H1 (cell line): ENCODE measurements around the gene HYCC1. TPM values are rescaled to one million over a fixed set of nuclear protein-coding genes. Genes with fewer than 3 reads are reported as not detected.
"Not testable (repeated sequence)": the region's sequence is repeated elsewhere in the genome, so short reads cannot be mapped to it uniquely, and the experiment has no call there.

Experiments
- CTCF ChIA-PET: fragments of 300-600 bp; sonication (Branson Sonifier 250); formaldehyde crosslinking; loops from one replicate; lab custom pipeline; 2021; ENCODE audit not compliant: partially characterized antibody; lab: Charles Lee
- POLR2A ChIA-PET: fragments of 300-600 bp; sonication (Branson Sonifier 250); formaldehyde crosslinking; loops from one replicate; lab custom pipeline; 2021; ENCODE audit warnings: inconsistent platforms; ENCODE audit not compliant: partially characterized antibody; lab: Charles Lee
- DNase-seq, 2 experiments: peaks; one replicate each; pipeline versions ENCODE4 v3.0.0 to v3.0.0-alpha.2; 2010 to 2022; ENCODE audit warnings: low spot score in 2 of 2, low read depth in 1 of 2, mixed read lengths in 1 of 2
- FAIRE-seq: peaks from 2 replicates; lab custom pipeline; 2011; peaks lifted over from hg19 to GRCh38; lab: Jason Lieb, UNC
- H2AFZ ChIP-seq: 2 replicates; pipeline ENCODE4 v1.8.1; 2012; ENCODE audit warnings: low read length, inconsistent platforms
- H2AK5ac ChIP-seq: 2 replicates; pipeline ENCODE4 v1.6.1; 2013; ENCODE audit warnings: low read depth, low read length
- H2BK120ac ChIP-seq: replicated peaks from 2 replicates; pipeline ENCODE3; 2013; ENCODE audit warnings: low read depth, low read length, inconsistent platforms
- H2BK12ac ChIP-seq: 2 replicates; pipeline ENCODE4 v1.6.1; 2013; ENCODE audit warnings: low read depth, low read length
- H2BK15ac ChIP-seq: 2 replicates; pipeline ENCODE4 v1.6.1; 2013; ENCODE audit warnings: low read length
- H2BK20ac ChIP-seq: 2 replicates; pipeline ENCODE4 v1.6.1; 2013; ENCODE audit warnings: low read length
- H2BK5ac ChIP-seq: 2 replicates; pipeline ENCODE4 v1.6.1; 2013; ENCODE audit warnings: low read depth, low read length
- H3K14ac ChIP-seq: 2 replicates; pipeline ENCODE4 v1.6.1; 2013; ENCODE audit warnings: inconsistent platforms; ENCODE audit not compliant: insufficient read length
- H3K18ac ChIP-seq: 2 replicates; pipeline ENCODE4 v1.6.1; 2013; ENCODE audit warnings: low read length; ENCODE audit errors: extremely low read depth
- H3K23ac ChIP-seq: 2 replicates; pipeline ENCODE4 v1.6.1; 2013; ENCODE audit warnings: inconsistent platforms; ENCODE audit not compliant: insufficient read length
- H3K23me2 ChIP-seq: 2 replicates; pipeline ENCODE4 v1.6.1; 2013; ENCODE audit warnings: low read depth, low read length
- H3K27ac ChIP-seq: 2 replicates; pipeline ENCODE4 v1.6.1; 2011; ENCODE audit warnings: low read depth, low read length, inconsistent platforms
- H3K27me3 ChIP-seq, 4 experiments: replicated peaks in 1 of 4; 1 replicate in 1 of 4; 2 replicates in 3 of 4; pipeline versions ENCODE4 v1.6.1 to v1.8.1; 2011 to 2013; ENCODE audit warnings: low read length in 3 of 4, mild to moderate bottlenecking in 3 of 4, inconsistent platforms in 2 of 4, mixed read lengths in 2 of 4, moderate library complexity in 1 of 4; ENCODE audit not compliant: control insufficient read depth in 3 of 4, insufficient read depth in 3 of 4; ENCODE audit errors: extremely low read depth in 1 of 4
- H3K36me3 ChIP-seq, 4 experiments: 2 replicates each; pipeline versions ENCODE4 v1.6.1 to v1.8.1; 2011 to 2013; ENCODE audit warnings: mild to moderate bottlenecking in 4 of 4, low read length in 3 of 4, moderate library complexity in 2 of 4, control low read depth in 1 of 4, inconsistent platforms in 1 of 4; ENCODE audit not compliant: insufficient read depth in 4 of 4, control insufficient read depth in 2 of 4
- H3K4ac ChIP-seq: replicated peaks from 2 replicates; pipeline ENCODE3; 2013; ENCODE audit warnings: low read length, low read depth, mixed read lengths, inconsistent platforms; ENCODE audit not compliant: insufficient read length
- H3K4me1 ChIP-seq, 4 experiments: replicated peaks in 1 of 4; 1 replicate in 1 of 4; 2 replicates in 3 of 4; pipeline versions ENCODE4 v1.6.1 to v1.8.1; 2011 to 2013; ENCODE audit warnings: low read length in 3 of 4, inconsistent platforms in 2 of 4, mixed read lengths in 1 of 4; ENCODE audit not compliant: insufficient read depth in 4 of 4, control insufficient read depth in 3 of 4
- H3K4me2 ChIP-seq, 2 experiments: 2 replicates each; pipeline versions ENCODE4 v1.6.1 to v1.8.1; 2011 to 2013; ENCODE audit warnings: low read depth in 2 of 2, low read length in 2 of 2, control low read depth in 1 of 2, inconsistent platforms in 1 of 2, mild to moderate bottlenecking in 1 of 2; ENCODE audit not compliant: insufficient read depth in 1 of 2
- H3K4me3 ChIP-seq, 4 experiments: fragments of 200-600, 300-600 bp in 1 of 4; sonication (generic), shearing (Covaris generic), sonication (Bioruptor Twin) in 1 of 4; 2 replicates each; pipeline versions ENCODE4 v1.5.1 to v1.8.1; 2011 to 2016; ENCODE audit warnings: low read length in 4 of 4, low read depth in 3 of 4, control low read depth in 2 of 4, inconsistent platforms in 2 of 4, mild to moderate bottlenecking in 2 of 4, mixed read lengths in 1 of 4, moderate library complexity in 1 of 4; ENCODE audit not compliant: insufficient read depth in 2 of 4; ENCODE audit errors: extremely low read depth in 1 of 4
- H3K56ac ChIP-seq: replicated peaks from 2 replicates; pipeline ENCODE3; 2013; ENCODE audit warnings: low read depth, mild to moderate bottlenecking, mixed read lengths, low read length, inconsistent platforms; ENCODE audit not compliant: insufficient read length
- H3K79me1 ChIP-seq: 2 replicates; pipeline ENCODE4 v1.6.1; 2013; ENCODE audit warnings: low read depth, low read length, control low read depth
- H3K79me2 ChIP-seq, 2 experiments: 2 replicates each; pipeline versions ENCODE4 v1.6.1 to v1.8.1; 2012 to 2013; ENCODE audit warnings: low read length in 2 of 2, mild to moderate bottlenecking in 2 of 2, inconsistent platforms in 1 of 2; ENCODE audit not compliant: insufficient read depth in 2 of 2, control insufficient read depth in 1 of 2
- H3K9ac ChIP-seq, 4 experiments: replicated peaks in 1 of 4; 1 replicate in 1 of 4; 2 replicates in 3 of 4; pipeline versions ENCODE4 v1.6.1 to v1.8.1; 2011 to 2013; ENCODE audit warnings: low read depth in 3 of 4, low read length in 3 of 4, control low read depth in 2 of 4, mild to moderate bottlenecking in 2 of 4, moderate library complexity in 2 of 4, inconsistent platforms in 1 of 4; ENCODE audit errors: extremely low read depth in 1 of 4
- H3K9me3 ChIP-seq, 2 experiments: 2 replicates each; pipeline versions ENCODE4 v1.6.1 to v1.8.1; 2012 to 2013; ENCODE audit warnings: mild to moderate bottlenecking in 2 of 2, moderate library complexity in 2 of 2, control low read depth in 1 of 2, inconsistent platforms in 1 of 2, low read depth in 1 of 2, low read length in 1 of 2, mixed read lengths in 1 of 2; ENCODE audit not compliant: insufficient read depth in 2 of 2
- H4K20me1 ChIP-seq, 2 experiments: replicated peaks in 1 of 2; 2 replicates each; pipeline versions ENCODE3 to v1.8.1; 2011 to 2013; ENCODE audit warnings: inconsistent platforms in 2 of 2, low read length in 2 of 2, mild to moderate bottlenecking in 1 of 2; ENCODE audit not compliant: insufficient read depth in 2 of 2, control insufficient read depth in 1 of 2
- H4K5ac ChIP-seq: 2 replicates; pipeline ENCODE4 v1.6.1; 2013; ENCODE audit warnings: low read length, low read depth, mixed read lengths, inconsistent platforms; ENCODE audit not compliant: insufficient read length
- H4K8ac ChIP-seq: 2 replicates; pipeline ENCODE4 v1.8.0; 2013; ENCODE audit warnings: mild to moderate bottlenecking, moderate library complexity, low read length, inconsistent platforms; ENCODE audit not compliant: insufficient read depth; ENCODE audit errors: extremely low read depth
- H4K91ac ChIP-seq: replicated peaks from 2 replicates; pipeline ENCODE3; 2013; ENCODE audit warnings: low read length, mixed read lengths, inconsistent platforms; ENCODE audit not compliant: insufficient read length
- WGBS, 2 experiments: shearing (Covaris generic) in 1 of 2; methylation state at CpG; one replicate each; pipeline versions ENCODE4 v1.1.6 to v1.1.7; 2013 to 2015; ENCODE audit warnings: low lambda C conversion rate in 2 of 2, mixed read lengths in 2 of 2, inconsistent platforms in 1 of 2, low coverage in 1 of 2, missing lambda C conversion rate in 1 of 2; ENCODE audit not compliant: insufficient replicate concordance in 2 of 2, insufficient coverage in 1 of 2, insufficient read length in 1 of 2; ENCODE audit errors: extremely low coverage in 1 of 2, missing lambda C conversion rate in 1 of 2; 5-methylcytosine and 5-hydroxymethylcytosine counted together
- polyA plus RNA-seq, 7 experiments: library from polyadenylated mRNA; depleted of rRNA in 3 of 7; stranded (reverse) in 5 of 7; unstranded in 2 of 7; fragments of >200 nt in 5 of 7; fragments of 200-250 nt in 2 of 7; gene quantifications; 1 replicate in 5 of 7; 2 replicates in 1 of 7; 4 replicates in 1 of 7; pipeline versions ENCODE4 v1.2.1 to v1.2.3, GENCODE V29; 2011 to 2013; ENCODE audit warnings: missing spikeins in 2 of 7, mixed read lengths in 2 of 7
- total RNA-seq: library from RNA; stranded (reverse); fragmentation: NEBNext Ultra II Directional; extraction: Animal tissue kit (Norgen Biotek cat#: 25700); gene quantifications from 2 replicates; pipeline ENCODE4 v1.2.1, GENCODE V29; 2021

HYCC1 gene
- total and polyA plus RNA-seq, 2 of the 8 experiments (the other 6 are each of a cell fraction or from before 2014, with no cell fraction given) = 20.2 to 142 TPM

GRCh38 chr7:23051124-23051485 lies 37.2 kb upstream of the HYCC1 start:
- H4K20me1 ChIP-seq, H3K9me3 ChIP-seq, POLR2A ChIA-PET, H4K5ac ChIP-seq, H3K36me3 ChIP-seq, H3K18ac ChIP-seq, H4K91ac ChIP-seq, H3K79me2 ChIP-seq, H2BK15ac ChIP-seq, H3K27ac ChIP-seq, H3K23me2 ChIP-seq, H3K4ac ChIP-seq, H2BK12ac ChIP-seq, H3K9ac ChIP-seq, H2BK120ac ChIP-seq, H3K4me1 ChIP-seq, H3K79me1 ChIP-seq, H3K4me2 ChIP-seq, DNase-seq, H2BK5ac ChIP-seq, H3K27me3 ChIP-seq, FAIRE-seq, H3K23ac ChIP-seq, H3K56ac ChIP-seq, H3K4me3 ChIP-seq, H2BK20ac ChIP-seq, H4K8ac ChIP-seq, H3K14ac ChIP-seq, H2AK5ac ChIP-seq, H2AFZ ChIP-seq: not testable (repeated sequence)
- WGBS, 2 experiments = 65% methylated on average over 3 of the region's 3 CpGs; no CpG with 5 or more reads in 1 of the 2 experiments
- CTCF ChIA-PET = interaction anchor here (1.5 kb wide), 1 partner anchor 18 kb away, joined by 4 read pairs; no protein-coding TSS in a partner anchor

DNA sequence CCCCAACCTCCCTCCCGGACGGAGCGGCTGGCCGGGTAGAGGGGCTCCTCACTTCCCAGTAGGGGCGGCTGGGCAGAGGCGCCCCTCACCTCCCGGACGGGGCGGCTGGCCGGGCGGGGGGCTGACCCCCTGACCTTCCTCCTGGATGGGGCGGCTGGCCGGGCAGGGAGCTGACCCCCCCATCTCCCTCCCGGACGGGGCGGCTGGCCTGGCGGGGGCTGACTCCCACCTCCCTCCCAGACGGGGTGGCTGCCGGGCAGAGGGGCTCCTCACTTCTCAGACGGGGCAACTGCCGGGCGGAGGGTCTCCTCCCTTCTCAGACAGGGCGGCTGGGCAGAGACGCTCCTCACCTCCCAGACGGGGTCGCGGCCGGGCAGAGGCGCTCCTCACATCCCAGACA lies 32.4 kb upstream of the HYCC1 start:
- H2BK120ac ChIP-seq, H2AFZ ChIP-seq, H3K27me3 ChIP-seq, H2AK5ac ChIP-seq, H3K79me1 ChIP-seq, FAIRE-seq, H3K18ac ChIP-seq, H3K36me3 ChIP-seq, H3K4me2 ChIP-seq, CTCF ChIA-PET, H4K91ac ChIP-seq, H2BK15ac ChIP-seq, POLR2A ChIA-PET, H3K4me3 ChIP-seq, H4K20me1 ChIP-seq, DNase-seq, H2BK5ac ChIP-seq, H4K8ac ChIP-seq, H2BK12ac ChIP-seq, H3K4ac ChIP-seq, H3K23me2 ChIP-seq, H2BK20ac ChIP-seq, H3K79me2 ChIP-seq, H3K4me1 ChIP-seq, H3K14ac ChIP-seq, H3K27ac ChIP-seq, H3K23ac ChIP-seq, H3K9ac ChIP-seq, H3K56ac ChIP-seq, H3K9me3 ChIP-seq, H4K5ac ChIP-seq: not testable (repeated sequence)
- WGBS, 2 experiments = no CpG with 5 or more reads among the region's 29 CpGs
